Esophagus (tissue), 2 donors: ENCODE measurements around the gene PRR5L. TPM values are rescaled to one million over a fixed set of nuclear protein-coding genes. Genes with fewer than 3 reads are reported as not detected.

Source experiments
- H3K27ac ChIP-seq, 2 donors: one replicate each; pipeline ENCODE4 v1.5.1; 2013; ENCODE audit warnings: low read depth in 2 of 2, mild to moderate bottlenecking in 2 of 2, inconsistent platforms in 1 of 2, low read length in 1 of 2, moderate library complexity in 1 of 2
- H3K27me3 ChIP-seq, 2 donors: one replicate each; pipeline ENCODE4 v1.6.1; 2013; ENCODE audit warnings: low read length in 2 of 2, control low read depth in 1 of 2, mild to moderate bottlenecking in 1 of 2; ENCODE audit not compliant: insufficient read depth in 2 of 2, control insufficient read depth in 1 of 2
- H3K36me3 ChIP-seq, 2 donors: one replicate each; pipeline ENCODE4 v1.6.1; 2013; ENCODE audit warnings: low read length in 1 of 2; ENCODE audit not compliant: control insufficient read depth in 2 of 2, insufficient read depth in 2 of 2
- H3K4me1 ChIP-seq, 2 donors: one replicate each; pipeline ENCODE4 v1.6.1; 2013; ENCODE audit warnings: low read length in 1 of 2; ENCODE audit not compliant: control insufficient read depth in 2 of 2, insufficient read depth in 2 of 2
- H3K4me3 ChIP-seq, 2 donors: one replicate each; pipeline ENCODE4 v1.5.1; 2013; ENCODE audit warnings: low read length in 2 of 2, mild to moderate bottlenecking in 2 of 2, low read depth in 1 of 2, moderate library complexity in 1 of 2
- H3K9me3 ChIP-seq, 2 donors: one replicate each; pipeline ENCODE4 v1.6.1; 2013; ENCODE audit warnings: mild to moderate bottlenecking in 2 of 2, low read depth in 1 of 2, low read length in 1 of 2, moderate library complexity in 1 of 2; ENCODE audit not compliant: control insufficient read depth in 2 of 2, insufficient read depth in 1 of 2
- WGBS, 2 donors: extraction: QIAGEN DNeasy Blood & Tissue Kit; methylation state at CpG; one replicate each; pipeline ENCODE4 v1.1.7; 2013; 5-methylcytosine and 5-hydroxymethylcytosine counted together
- polyA plus RNA-seq, 2 donors: library from polyadenylated mRNA; stranded (reverse); fragments of 200-250 nt; gene quantifications; one replicate each; pipeline ENCODE4 v1.2.3, GENCODE V29; 2013
- donor health status: healthy with polysubstance abuse.
- donor health status: Bipolar disorder and iron deficiency.

The PRR5L gene
- polyA plus RNA-seq, 2 donors = 1.1 to 1.3 TPM

- WGBS, 2 donors = 79 to 81% methylated on average over 13 of the region's 13 CpGs
- Histone ChIP-seq H3K27me3 (no peaks in the 10 kb centered on the region), H3K27ac (no peak overlapping the region), H3K4me3 (no peak overlapping the region), H3K36me3 (peaks cover 9 to 22% of the 10 kb centered on the region in 2 donors), H3K9me3 (no peaks in the 10 kb centered on the region), H3K4me1 (no peaks in the 10 kb centered on the region)
These were observed 17.4 kb upstream of the PRR5L start for GRCh38 chr11:36278531-36279282.

GRCh38 chr11:36280531-36280930 lies 15.6 kb upstream of the PRR5L start:
- Histone ChIP-seq H3K27ac (no peak overlapping the region), H3K4me1 (no peaks in the 10 kb centered on the region), H3K27me3 (no peaks in the 10 kb centered on the region), H3K9me3 (no peaks in the 10 kb centered on the region), H3K36me3 (peaks cover 3 to 10% of the 10 kb centered on the region in 2 donors), H3K4me3 (no peak overlapping the region)
- 46 to 62% methylated on average over 1 of the region's 1 CpG for WGBS, 2 donors

DNA sequence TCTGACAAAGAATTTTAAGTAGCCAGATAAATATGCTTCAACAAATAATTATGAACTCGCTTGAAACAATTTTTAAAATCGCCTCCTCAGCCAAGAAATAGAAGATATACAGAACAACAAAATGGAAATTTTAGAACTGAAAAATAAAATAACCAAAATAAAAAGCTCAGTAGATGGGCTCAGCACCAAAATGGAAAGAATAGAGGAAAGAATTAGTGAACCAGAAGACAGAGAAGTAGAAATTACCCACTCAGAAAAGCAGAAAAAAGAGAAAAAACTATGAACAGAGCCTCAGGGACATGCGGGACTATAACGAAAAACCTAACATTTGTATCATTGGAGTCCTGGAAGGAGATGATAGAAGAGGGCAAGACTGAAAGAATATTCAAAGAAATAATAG lies 14.2 kb upstream of the PRR5L start:
- 85 to 91% methylated on average over 4 of the region's 4 CpGs for WGBS, 2 donors
- no peaks in the 10 kb centered on the region for H3K27me3 ChIP-seq
- no peaks in the 10 kb centered on the region for H3K4me1 ChIP-seq
- H3K36me3 ChIP-seq = peaks cover 3 to 7% of the 10 kb centered on the region in 2 donors
- no peaks in the 10 kb centered on the region for H3K9me3 ChIP-seq
- no peak overlapping the region for H3K27ac ChIP-seq
- H3K4me3 ChIP-seq = no peak overlapping the region

GRCh38 chr11:36282926-36283325 lies 13.2 kb upstream of the PRR5L start:
- Histone ChIP-seq H3K27ac (no peak overlapping the region), H3K36me3 (peaks cover 3 to 7% of the 10 kb centered on the region in 2 donors)
- 72 to 81% methylated on average over 1 of the region's 1 CpG for WGBS, 2 donors

DNA sequence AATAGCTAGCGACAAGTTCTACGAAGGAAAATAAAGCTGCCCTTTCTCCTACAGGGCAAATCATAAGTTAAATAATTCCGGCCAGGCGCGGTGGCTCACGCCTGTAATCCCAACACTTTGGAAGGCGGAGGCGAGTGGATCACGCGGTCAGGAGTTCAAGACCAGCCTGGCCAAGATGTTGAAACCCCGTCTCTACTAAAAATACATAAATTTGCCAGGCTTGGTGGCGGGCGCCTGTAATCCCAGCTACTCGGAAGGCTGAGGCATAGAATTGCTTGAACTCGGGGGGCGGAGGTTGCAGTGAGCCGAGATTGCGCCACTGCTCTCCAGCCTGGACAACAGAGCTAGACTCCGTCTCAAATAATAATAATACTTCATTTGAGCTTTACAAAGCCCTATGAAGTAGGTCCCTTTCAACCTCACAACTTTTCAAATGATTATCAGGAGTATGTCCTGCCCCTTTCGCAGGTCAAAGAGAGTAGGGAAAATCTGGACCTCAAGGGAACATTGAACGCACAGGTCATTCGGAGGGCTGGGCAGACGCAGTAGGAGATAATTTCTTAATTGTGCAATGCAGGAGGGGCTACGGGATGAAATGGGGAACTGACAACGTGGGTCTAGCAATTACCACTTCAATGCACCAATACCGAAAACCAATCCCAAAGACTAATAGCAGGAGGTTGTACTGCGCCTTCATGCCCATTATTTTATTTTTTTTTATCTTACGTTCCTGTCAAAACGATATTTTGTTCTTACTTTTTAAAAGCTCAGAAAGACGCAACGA lies 7.5 kb upstream of the PRR5L start:
- Histone ChIP-seq H3K4me3 (peak overlapping the region; percentile 65 to 90), H3K4me1 (peaks cover 0 to 3% of the 10 kb centered on the region in 2 donors), H3K36me3 (no peaks in the 10 kb centered on the region), H3K27ac (peak overlapping the region in 1 of 2 donors; percentile 58), H3K27me3 (no peaks in the 10 kb centered on the region), H3K9me3 (no peaks in the 10 kb centered on the region)
- 38 to 40% methylated on average over 31 of the region's 31 CpGs for WGBS, 2 donors

More at GRCh38 chr11:36282926-36283325, 13.2 kb upstream of the PRR5L start:
- Histone ChIP-seq H3K4me1 (no peaks in the 10 kb centered on the region), H3K4me3 (no peak overlapping the region), H3K9me3 (no peaks in the 10 kb centered on the region), H3K27me3 (no peaks in the 10 kb centered on the region)

GRCh38 chr11:36289226-36289852 lies 6.7 kb upstream of the PRR5L start, which contains the start of gene COMMD9:
Gene COMMD9 (minus strand): TSS chr11:36289424. CDS start chr11:36289412, 12 bp downstream.
- no peaks in the 10 kb centered on the region for H3K27me3 ChIP-seq
- no peaks in the 10 kb centered on the region for H3K36me3 ChIP-seq
- WGBS, 2 donors = 1 to 2% methylated on average over 31 of the region's 31 CpGs
- H3K4me1 ChIP-seq = peaks cover 0 to 3% of the 10 kb centered on the region in 2 donors
- H3K4me3 ChIP-seq = peak within 1 kb of the TSS; percentile 65 to 90
- no peaks in the 10 kb centered on the region for H3K9me3 ChIP-seq
- peak within 1 kb of the TSS in 1 of 2 donors; percentile 58 for H3K27ac ChIP-seq

DNA sequence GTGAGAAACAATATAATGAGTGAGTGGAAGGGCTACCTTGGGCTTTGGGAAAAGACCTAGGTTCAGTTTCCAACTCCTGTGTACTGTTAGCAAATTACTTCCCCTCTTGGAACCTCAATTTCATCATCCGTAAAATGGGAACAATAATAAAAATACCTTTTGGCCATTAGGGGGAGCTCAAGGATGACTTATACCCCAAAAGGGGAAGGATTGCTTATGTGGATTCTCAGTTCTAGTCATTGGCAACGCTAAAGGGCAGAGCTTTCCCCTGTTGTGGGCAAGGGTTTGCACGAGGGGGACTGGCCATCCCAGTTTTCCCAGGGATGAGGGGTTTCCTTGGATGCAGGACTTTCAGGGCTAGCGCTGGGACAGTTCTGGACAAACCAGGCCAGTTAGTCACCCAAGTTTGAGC lies 3.8 kb upstream of the PRR5L start:
- no peak overlapping the region for H3K27ac ChIP-seq
- H3K36me3 ChIP-seq = no peaks in the 10 kb centered on the region
- H3K4me1 ChIP-seq = peaks cover 0 to 3% of the 10 kb centered on the region in 2 donors
- WGBS, 2 donors = 24 to 25% methylated on average over 4 of the region's 4 CpGs
- H3K27me3 ChIP-seq = no peaks in the 10 kb centered on the region
- H3K4me3 ChIP-seq = no peak overlapping the region
- H3K9me3 ChIP-seq = no peaks in the 10 kb centered on the region

DNA sequence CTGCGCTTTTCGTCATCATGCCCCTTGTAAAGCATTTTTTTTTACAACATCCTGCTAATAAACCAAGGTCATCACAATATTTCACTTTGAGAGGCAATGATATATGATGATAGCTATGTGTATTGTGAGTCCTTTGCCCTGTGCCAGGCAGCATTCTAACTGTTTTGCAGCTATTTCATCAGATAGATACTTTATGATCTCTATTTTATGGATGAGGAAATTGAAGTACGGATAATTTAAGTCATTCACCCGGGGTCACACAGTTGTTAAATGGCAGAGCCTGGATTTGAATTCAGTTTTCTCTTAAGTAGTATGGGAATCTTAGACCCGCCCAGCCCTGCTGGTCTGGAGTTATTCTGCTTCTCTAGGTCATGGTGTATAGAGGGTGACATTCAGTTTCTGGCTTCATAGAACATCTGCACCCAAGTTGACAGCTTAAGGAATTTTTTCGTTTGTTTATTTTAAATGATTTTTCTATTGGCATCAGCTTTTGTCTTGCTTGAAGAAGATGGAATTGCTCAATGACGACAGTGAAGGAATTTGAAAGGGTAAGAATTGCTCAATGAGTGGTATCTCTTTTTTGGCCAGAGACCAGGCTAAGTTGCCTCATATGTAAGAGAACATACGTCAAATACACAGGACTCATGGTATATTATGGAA lies 926 bp downstream of the PRR5L start:
- no peak overlapping the region for H3K4me3 ChIP-seq
- WGBS, 2 donors = 76 to 81% methylated on average over 8 of the region's 8 CpGs
- H3K9me3 ChIP-seq = peaks cover 0 to 2% of the 10 kb centered on the region in 2 donors
- H3K27ac ChIP-seq = no peak overlapping the region
- no peaks in the 10 kb centered on the region for H3K27me3 ChIP-seq
- H3K4me1 ChIP-seq = no peaks in the 10 kb centered on the region
- H3K36me3 ChIP-seq = no peaks in the 10 kb centered on the region

DNA sequence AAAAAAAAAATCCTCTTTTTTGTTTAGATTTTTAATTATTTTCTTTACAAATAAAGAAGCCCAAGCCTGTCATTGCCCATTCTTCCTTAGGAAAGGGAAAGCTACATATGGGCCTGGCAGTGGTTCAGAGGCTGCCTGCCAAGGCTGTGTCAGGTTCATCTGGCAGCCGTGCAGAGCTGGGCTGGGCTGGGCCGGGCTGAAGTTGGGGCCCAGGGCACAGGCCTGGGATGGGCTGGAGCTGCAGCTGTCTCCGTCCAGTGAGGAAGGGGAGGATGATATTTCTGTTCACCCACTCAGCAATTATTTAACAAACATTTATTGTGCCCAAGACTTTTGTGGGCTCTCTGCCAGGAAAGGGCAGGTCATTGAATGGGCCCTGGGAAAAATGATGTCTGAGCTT lies 4.6 kb downstream of the PRR5L start:
- Histone ChIP-seq H3K4me1 (no peaks in the 10 kb centered on the region), H3K4me3 (no peak overlapping the region), H3K27me3 (no peaks in the 10 kb centered on the region), H3K9me3 (peaks cover 0 to 2% of the 10 kb centered on the region in 2 donors), H3K36me3 (no peaks in the 10 kb centered on the region), H3K27ac (no peak overlapping the region)
- WGBS, 2 donors = 16 to 20% methylated on average over 3 of the region's 3 CpGs
